Kasumi-1 (cell line): Measurements from ENCODE around the gene CLASP1.

Experiments used
- DNase-seq, 2 experiments: peaks; one replicate each; lab custom pipeline; 2025; lab: John Stamatoyannopoulos, UW

CLASP1 gene

DNA sequence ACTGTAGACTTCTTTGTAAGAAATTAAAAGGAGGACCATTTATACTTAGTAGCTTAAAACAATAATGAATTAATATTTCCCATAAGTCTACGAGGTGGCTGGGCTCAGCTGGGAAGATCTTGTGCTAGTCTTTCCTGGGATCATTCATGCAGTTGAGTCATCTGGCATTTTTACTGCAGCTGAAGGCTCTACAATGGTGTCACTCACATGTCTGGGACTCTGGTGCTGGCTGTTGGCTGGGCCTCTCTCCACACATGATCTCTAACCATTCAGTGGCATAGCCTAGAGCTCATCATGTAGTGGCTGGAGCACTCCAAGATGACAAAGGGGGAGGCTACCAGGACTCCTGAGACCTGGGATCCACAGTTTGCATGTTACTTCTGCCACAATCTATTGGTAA is 35.5 kb downstream of the CLASP1 start:
- no peak for DNase-seq

DNA sequence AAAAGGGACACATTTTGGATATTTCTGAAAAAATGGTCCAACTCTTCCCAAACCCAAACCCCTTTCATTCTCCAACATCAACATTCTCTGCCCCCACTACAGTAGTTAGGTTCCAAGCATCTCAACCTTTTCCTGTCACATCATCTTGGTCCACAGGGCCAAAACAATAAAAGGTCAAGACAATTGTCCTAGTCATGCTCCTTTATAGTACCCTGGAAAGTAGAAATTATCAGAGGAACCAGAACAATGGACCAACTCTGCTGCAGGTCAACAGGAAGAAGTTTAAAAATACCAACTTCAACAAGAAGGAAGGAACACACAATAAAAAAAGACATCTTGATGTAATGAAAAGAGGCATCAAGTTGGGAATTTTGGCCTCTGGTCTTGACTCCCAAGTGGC is 36.1 kb downstream of the CLASP1 start:
- DNase-seq, result no peak

DNA sequence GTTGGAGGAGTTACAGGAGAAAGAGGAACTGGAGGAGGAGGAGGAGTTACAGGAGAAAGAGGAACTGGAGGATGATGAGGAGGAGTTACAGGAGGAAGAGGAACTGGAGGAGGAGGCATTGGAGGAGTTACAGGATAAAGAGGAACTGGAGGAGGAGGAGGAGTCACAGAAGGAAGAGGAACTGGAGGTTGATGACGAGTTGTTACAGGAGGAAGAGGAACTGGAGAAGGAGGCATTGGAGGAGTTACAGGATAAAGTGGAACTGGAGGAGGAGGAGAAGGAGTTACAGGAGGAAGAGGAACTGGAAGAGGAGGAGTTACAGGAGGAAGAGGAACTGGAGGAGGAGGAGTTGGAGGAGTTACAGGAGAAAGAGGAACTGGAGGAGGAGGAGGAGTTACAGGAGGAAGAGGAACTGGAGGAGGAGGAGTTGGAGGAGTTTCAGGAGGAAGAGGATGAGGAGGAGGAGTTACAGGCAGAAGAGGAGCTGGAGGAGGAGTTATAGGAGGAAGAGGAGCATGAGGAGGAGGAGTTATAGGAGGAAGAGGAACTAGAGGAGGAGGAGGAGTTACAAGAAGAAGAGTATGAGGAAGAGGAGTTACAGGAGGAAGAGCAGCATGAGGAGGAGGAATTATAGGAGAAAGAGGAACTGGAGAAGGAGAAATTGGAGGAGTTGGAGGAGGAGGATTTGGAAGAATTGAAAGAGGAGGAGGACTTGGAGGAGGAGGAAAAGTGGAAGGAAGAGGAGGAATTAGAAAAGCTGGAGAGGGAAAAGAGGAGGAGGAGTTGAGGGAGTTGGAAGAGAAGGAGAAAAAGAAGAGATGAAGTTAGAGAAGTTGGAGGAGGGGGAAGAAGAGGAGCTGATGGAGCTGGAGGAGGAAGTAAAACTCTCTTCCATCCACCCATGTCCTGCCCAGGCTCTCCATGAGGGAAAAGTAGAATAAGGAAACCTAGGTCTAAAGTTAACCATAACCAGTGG is 37.2 kb downstream of the CLASP1 start:
- peak; percentile 97 for DNase-seq

DNA sequence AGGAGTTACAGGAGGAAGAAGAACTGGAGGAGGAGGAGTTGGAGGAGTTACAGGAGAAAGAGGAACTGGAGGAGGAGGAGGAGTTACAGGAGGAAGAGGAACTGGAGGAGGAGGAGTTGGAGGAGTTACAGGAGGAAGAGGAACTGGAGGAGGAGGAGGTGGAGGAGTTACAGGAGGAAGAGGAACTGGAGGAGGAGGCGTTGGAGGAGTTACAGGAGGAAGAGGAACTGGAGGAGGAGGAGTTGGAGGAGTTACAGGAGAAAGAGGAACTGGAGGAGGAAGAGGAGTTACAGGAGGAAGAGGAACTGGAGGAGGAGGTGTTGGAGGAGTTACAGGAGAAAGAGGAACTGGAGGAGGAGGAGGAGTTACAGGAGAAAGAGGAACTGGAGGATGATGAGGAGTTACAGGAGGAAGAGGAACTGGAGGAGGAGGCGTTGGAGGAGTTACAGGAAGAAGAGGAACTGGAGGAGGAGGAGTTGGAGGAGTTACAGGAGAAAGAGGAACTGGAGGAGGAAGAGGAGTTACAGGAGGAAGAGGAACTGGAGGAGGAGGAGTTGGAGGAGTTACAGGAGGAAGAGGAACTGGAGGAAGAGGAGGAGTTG is 38.1 kb downstream of the CLASP1 start:
- DNase-seq, result peak; percentile 71 to 80

DNA sequence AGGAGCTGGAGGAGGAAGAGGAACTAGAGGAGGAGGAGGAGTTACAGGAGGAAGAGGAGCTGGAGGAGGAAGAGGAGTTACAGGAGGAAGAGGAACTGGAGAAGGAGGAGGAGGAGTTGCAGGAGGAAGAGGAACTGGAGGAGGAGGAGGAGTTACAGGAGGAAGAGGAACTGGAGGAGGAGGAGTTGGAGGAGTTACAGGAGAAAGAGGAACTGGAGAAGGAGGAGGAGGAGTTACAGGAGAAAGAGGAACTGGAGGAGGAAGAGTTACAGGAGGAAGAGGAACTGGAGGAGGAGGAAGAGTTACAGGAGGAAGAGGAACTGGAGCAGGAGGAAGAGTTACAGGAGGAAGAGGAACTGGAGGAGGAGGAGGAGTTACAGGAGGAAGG is 38.8 kb downstream of the CLASP1 start:
- peak; percentile 36 to 47 for DNase-seq

DNA sequence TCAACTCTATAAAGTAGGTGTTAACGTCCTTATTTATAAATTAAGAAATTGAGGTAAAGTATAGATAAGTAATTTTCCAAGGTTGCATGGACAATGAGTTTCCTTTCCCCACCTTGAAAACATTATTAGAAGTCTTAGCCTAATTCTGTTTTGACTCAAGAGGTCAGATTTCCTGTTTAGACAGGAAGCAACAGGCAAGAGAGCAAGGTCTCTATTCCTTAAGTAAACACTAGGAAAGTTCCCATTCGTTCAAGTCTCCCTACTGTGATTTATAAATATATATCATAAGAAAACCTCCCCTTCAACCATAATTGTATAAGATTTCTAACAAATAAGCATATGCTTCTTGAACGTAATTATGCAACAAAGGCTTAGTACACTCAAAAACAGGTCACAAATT is 40.3 kb downstream of the CLASP1 start:
- DNase-seq, result no peak

DNA sequence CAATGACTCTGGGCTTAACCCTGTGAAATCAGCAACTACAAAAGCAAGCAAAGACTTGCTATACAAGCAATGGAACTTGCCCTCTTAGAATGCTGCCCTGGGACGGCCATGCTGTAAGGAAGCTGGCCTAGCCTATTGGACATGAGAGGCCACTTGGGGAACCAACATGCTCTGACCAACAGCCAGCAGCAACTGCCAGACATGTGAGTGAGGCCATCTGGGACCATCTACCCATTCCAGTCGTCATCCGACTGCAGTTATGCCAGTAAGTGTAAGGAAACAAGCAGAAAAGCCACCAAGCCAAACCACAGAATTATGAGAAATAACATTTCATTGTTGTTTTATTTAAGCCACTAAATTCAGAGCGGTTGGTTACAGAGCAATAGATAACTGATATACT is 40.9 kb downstream of the CLASP1 start:
- DNase-seq, result no peak

DNA sequence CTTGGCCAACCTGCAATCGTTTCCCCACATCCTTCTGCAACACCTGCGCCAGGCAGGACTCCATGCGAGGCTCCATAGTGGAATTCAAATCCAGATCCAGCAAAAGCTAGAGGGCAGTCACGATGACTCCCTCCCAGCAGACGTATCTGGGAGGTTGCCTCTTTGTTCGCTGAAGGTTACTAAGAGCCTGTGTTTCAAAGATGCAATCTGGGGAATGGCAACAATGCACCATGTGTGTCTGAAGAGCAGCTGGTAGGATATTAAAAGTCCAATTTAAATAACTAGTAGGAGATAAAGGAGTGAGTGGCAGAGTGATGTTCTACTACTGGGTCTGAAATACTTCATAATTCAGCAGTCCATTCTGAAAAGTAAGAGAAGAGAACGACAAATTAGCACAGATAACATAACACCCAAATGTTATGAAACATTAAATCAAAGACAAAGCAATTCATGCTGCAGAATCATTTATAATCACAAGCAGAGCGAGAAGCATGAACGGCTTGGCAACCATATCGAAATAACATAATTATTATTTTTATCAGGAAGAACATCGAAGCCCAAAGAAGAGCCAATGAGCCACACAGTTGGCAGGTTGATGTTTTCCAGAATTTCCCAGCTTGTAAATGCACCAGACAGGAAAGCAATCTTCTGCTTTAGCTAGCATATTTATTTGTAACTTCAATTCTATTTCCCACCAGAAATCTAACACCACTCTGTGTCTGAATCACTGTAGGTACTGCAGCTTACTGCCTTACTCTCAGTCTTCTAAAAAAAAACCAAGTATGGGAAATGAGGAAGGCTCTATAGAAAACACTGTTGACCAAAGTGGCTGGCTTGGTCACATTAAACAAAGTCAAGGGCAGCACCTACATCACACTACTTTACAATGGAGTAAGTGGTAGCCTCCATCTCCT is 43.2 kb downstream of the CLASP1 start:
- no peak for DNase-seq

DNA sequence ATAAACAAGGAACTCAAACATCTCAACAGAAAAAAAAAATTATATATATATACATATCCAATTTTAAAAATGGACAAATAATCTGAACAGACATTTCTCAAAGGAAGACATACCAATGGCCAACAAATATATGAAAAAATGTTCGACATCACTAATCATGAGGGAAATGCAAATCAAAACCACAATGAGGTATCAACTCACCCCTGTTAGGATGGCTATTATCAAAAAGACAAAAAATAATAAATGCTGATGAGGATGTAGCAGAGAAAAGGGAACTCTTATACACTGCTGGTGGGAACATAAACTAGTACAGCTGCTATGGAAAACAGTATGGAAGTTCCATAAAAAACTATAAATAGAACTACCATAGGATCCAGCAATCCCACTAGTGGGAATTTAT is 46.1 kb downstream of the CLASP1 start:
- no peak for DNase-seq

DNA sequence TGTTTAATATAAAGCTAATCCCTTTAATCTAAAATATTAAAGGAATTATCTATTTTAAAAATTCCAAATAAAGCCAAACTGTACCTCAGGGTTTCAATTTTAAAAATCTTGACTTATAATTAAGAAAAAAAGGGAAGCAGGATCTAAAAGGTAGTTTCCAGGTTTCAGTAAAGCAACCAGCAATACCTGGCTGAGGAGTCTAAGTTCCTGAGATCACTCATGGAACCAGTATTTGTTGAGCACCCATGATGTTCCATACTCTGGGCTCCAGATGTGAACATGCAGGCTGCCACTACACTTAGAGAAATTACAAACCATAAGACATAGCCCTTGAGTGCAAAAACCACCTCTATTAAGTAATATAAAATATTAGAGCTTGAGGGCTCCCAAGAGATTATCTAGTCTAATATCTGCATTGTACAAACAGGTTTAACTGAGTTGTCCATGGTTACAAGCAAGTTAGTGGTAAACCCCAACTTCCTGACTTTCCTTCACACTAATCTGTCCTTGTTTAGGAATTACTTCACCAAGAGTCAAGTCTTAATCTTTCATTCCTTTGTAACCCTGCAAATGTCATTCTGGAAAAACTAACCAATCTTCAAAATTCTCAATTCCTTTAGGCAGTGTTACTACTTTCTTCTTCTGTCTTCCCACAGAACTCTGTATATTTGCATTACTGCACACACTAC is 49.2 kb downstream of the CLASP1 start:
- DNase-seq, result peak; percentile 7 to 22

DNA sequence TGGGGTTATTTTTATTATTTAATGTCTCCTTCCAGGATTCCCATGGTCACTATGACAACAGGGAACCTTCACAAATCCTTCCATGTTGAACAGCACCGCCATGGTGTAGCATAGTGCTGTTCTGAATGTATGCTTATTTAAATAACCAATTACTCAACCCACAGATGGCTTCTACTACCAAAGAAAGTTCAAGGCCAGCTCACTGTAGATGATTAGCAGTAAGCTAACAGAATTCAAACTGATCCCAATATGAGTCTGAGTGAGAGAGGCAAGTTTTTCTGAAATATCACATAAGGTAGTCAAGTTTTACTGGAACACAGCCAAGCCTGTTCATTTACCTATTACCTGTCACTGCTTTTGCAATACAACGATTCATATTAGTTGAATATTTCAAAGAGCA is 51.2 kb downstream of the CLASP1 start:
- DNase-seq, result no peak

DNA sequence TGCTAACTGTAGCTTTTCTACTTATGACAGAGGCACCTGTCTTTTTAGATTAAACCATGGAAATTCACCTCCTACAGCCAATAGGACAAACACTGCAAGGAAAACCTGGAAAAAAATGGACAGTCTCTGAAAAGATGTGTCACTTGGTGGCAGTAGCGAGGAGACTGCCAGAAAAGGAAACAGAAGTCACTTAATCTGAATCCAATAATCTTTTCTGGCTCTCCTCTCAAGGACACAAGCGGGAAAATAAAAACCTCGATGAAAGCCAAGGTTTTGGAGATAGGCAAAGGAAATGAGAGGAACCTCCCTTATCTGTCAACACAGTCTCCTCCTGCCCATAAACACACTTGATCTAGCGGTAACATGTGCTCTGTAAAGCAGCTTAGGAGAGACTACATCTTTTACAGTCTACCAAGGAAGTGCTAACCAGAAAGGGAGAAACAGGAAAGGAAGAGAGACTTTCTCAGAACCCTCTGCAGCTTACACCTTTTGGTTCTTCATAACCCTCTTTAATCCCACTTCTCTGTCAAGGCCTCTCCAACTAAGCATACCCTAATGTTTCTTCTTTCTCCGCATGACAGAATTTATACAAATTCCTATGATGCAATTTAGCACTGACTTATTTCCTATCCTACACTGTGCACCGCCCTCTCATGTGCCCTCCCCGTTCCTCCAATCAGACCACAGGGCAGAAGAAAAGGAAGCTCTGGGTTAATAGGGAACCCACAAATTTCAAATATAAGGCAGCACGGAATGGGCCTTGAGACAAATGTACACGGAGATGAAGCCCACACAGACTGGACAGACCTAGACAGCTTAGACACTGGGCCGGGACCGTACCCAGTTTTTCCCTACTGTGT is 52.8 kb downstream of the CLASP1 start:
- DNase-seq, result peak; percentile 93 to 94

DNA sequence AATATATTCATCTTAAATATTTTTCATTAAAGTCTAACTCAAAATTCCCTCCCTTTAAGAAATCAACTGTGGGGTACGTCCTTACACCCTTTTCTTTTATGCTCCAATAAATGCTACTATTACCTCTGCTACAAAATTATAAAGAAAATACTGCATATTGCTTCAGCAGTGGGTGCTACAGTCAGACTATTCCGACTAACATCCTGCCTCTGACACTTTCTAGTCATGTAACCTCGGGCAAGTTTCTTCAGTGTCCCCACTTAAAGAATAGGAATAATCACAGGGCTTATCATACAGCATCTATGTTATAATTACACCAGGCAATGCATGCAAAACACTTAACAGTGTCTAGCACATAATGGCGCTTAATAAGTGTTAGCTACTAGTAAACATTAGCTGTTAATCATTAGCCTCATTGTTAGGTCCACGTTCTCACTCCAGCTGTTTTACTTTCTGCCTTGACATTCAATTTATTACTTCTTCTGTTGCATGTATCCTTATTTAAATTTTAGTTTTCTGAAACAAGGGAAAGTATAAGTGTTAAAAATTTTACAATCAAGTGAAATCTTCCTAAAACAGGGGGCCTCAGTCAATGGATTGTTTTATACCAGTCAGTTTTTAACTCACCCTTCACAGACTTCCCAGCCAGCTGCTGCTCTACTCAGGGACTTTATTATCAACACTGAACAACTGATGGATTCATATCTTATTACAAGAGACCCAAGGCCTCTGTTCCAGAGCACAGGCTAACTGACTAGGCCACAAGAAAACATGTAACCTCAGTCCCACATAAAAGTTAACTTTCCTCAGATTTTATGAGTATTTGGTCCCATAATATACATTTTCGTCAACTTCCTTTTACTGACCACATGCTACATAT is 54.0 kb downstream of the CLASP1 start:
- DNase-seq, result no peak

DNA sequence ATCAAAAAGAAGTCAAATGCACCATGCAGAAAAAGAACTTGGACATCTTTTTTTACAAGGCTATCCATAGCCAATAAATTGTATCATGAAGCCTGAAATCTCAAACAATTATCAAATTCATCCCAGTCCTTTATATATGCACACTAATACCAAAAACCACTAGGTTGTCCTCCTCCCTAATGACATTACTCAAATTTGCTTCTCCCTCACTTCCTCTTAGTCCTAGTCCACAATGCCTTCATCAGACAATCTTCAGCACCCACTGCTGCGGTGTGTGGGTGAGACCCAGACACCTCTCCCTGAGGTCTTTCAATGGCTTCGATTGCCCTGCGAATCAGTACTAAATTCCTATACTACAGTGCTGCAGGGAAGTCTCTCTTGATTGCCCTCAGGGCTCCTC is 58.1 kb downstream of the CLASP1 start:
- peak; percentile 6 to 12 for DNase-seq

DNA sequence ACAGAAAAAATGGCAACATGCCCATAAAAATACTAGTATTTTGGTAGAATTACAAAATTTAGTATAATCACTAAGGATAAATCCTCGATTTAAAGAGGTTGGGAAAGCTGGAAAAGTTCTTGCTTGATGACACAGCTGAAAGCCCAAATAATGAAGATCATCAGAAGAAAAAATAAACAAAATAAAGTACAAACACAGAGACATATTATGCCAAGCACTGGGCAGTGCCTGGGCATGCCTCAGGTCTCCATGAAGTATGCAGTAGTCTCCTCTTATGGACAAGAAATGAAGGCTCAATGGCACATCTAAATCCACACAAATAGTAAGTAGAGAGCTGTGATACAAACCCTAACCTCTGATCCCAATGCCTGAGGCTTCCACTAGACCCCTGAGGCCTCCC is 60.9 kb downstream of the CLASP1 start:
- DNase-seq, result no peak

DNA sequence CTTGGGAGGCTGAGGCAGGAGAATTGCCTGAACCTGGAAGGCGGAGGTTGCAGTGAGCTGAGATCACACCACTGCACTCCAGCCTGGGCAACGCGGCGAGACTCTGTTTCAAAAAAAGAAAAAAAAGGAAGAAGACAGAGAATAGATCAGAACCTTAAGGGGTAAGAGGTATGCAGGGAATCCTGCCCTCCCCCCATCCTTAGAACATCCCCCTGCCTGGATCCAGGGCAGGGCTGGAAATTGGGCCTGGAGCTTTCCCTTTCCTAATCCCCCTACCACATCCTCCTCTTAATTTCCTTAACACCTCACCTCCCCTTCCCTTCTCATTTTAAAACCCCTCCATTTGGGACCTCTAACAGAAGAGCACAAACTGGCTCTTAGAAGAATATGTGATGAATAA is 62.1 kb downstream of the CLASP1 start:
- DNase-seq, result no peak

DNA sequence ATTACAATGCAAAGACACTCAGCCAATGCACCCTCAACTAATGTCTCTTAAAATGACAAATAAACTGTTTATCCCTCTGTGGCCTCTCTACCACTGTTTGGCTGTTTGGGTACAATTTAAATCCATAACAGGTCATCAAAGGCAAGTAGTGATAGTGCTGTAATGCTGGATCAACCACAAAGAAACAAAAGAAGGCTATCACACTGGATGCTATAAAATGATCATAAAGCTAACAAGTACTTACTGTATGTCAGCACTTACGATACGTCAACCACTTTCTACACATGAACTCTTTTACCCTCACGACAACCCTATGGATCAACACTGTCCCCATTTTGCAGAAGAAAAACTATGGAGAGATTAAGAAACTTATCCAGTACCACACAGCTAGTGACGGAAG is 64.5 kb downstream of the CLASP1 start:
- DNase-seq, result no peak

DNA sequence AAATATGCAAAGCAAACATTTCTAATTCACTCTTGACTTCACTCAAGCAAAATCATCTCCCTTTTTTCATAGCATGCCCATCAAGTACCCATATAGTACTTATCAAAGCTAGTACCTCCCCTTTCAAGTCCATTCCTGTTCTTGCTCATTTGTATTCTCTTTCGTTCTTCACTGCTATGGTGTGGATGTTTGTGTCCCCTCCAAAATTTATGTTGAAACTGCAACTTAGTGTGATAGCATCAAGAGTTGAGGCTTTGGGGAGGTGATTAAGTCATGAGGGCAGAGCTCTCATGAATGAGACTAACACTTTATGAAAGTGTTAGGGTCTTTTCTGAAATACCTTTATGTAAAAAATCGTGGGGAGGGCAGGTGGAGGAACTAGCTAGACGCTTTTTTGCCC is 65.7 kb downstream of the CLASP1 start:
- no peak for DNase-seq

DNA sequence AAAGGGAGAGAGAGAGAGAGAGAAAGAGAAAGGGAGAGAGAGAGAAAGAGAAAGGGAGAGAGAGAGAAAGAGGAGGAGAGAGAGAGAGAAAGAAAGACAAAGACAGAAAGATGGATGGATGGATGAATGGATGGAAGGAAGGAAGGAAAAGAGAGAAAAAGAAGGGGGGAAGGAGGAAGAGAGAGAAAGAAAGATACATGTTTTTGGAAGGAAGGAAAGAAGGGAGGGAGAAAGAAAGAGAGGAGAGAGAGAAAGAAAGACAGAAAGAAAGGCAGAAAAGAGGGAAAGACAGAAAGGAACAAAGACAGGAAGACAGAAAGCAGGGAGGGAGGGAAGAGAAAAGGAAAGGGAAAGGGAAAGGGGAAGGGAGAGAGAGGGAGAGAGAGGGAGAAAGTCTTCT is 67.0 kb downstream of the CLASP1 start:
- no peak for DNase-seq

DNA sequence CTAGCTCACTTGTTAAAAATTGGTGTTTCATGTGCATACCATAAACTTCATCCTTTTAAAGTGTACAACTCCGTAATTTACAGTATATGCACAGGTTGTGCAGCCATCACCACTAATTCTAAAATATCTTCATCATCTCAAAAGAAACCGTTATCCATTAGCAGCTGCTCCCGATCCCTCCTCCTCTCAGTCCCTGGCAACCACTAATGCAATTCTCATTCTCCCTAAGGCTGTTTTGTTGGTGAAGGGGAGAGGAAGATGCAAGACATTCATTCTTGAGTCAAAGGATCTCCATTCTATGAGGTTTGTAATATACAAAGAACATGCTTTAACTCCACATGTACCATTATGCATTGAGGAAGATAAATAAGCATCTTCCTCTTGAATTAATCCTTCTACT is 70.0 kb downstream of the CLASP1 start:
- DNase-seq, result no peak
